Breast epithelium (tissue), 4 donors: ENCODE data around the gene AMD1. TPM values are rescaled to one million over a fixed set of nuclear protein-coding genes. Genes with fewer than 3 reads are reported as not detected.

Experiments
- DNase-seq, 2 donors: peaks; one replicate each; pipeline ENCODE4 v3.0.0-alpha.2; 2019; ENCODE audit warnings: low spot score in 2 of 2
- H3K27ac ChIP-seq, 2 donors: fragments of 200-600 bp; sonication (generic) in 1 of 2; one replicate each; pipeline ENCODE4 v1.5.1; 2016 to 2019; ENCODE audit warnings: mild to moderate bottlenecking in 1 of 2
- H3K27me3 ChIP-seq, 2 donors: fragments of 200-600 bp; sonication (generic) in 1 of 2; one replicate each; pipeline versions ENCODE4 v1.5.1 to v1.6.0; 2017 to 2019; ENCODE audit warnings: control low read depth in 1 of 2, mild to moderate bottlenecking in 1 of 2
- H3K36me3 ChIP-seq: fragments of 200-600 bp; one replicate; pipeline ENCODE4 v1.5.1; 2019
- H3K4me1 ChIP-seq, 2 donors: fragments of 200-600 bp; sonication (generic); one replicate each; pipeline ENCODE4 v1.5.1; 2016 to 2019; ENCODE audit warnings: control low read depth in 1 of 2
- H3K4me3 ChIP-seq, 3 donors: fragments of 200-600 bp; sonication (generic); 1 replicate in 2 of 3; 2 replicates in 1 of 3; pipeline ENCODE4 v1.5.1; 2016 to 2019; ENCODE audit warnings: mild to moderate bottlenecking in 3 of 3, moderate library complexity in 2 of 3
- H3K9me3 ChIP-seq, 2 donors: fragments of 200-600 bp; sonication (generic) in 1 of 2; one replicate each; pipeline ENCODE4 v1.5.1; 2016 to 2019; ENCODE audit warnings: control low read depth in 1 of 2
- POLR2A ChIP-seq: fragments of 450-650 bp; IDR thresholded peaks from one replicate; pipeline ENCODE4 v1.6.1; 2016; ENCODE audit warnings: antibody characterized with exemption, mild to moderate bottlenecking, moderate library complexity
- POLR2AphosphoS5 ChIP-seq, 3 donors: sonication (generic); formaldehyde crosslinking; IDR thresholded peaks; one replicate each; pipeline ENCODE4 v1.6.1; 2017; ENCODE audit warnings: antibody characterized with exemption in 3 of 3
- intact Hi-C: fragments of 100-400 bp; cut with DNase I; formaldehyde crosslinking; loops from one replicate; pipeline ENCODE4 v1.15.1; 2023; ENCODE audit warnings: low total_unique reads
- total RNA-seq, 3 donors: library from RNA; depleted of rRNA; stranded (reverse); fragments of >200 nt; gene quantifications; one replicate each; pipeline ENCODE4 v1.1.0, GENCODE V29; 2016
- TF ChIP-seq, protein P1 (sequence below), 3 donors: fragments of 450-650 bp; IDR thresholded peaks; one replicate each; pipeline ENCODE4 v1.5.1; 2016 to 2017; ENCODE audit warnings: antibody characterized with exemption in 3 of 3, mild to moderate bottlenecking in 3 of 3, moderate library complexity in 3 of 3

AMD1 gene
- total RNA-seq, 3 donors from 2014 or later: 50.2 to 74.8 (median 73.4) TPM

DNA sequence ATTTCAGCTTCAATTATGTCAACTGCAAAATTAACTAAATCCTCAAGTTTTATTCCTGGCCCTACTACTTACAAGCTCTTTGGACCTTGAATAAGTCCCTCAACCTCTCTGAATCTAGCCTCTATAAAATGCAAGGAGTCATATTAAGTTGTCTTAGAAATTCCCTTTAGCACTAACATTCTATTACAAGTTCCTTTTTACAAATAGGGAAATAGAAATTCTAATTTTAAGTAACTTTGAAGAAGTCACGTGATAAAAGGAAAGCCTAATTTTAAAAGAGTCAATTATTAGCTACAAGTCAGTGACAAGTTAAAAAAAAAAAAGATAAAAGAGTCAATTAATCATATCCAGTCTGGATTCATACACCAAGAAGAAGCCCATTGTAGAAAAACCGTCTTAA, 59.3 kb downstream of the AMD1 start:
- no peak for TF ChIP-seq POLR2AphosphoS5 (IDR thresholded peaks at IDR 0.05)
- TF ChIP-seq, protein P1, sequence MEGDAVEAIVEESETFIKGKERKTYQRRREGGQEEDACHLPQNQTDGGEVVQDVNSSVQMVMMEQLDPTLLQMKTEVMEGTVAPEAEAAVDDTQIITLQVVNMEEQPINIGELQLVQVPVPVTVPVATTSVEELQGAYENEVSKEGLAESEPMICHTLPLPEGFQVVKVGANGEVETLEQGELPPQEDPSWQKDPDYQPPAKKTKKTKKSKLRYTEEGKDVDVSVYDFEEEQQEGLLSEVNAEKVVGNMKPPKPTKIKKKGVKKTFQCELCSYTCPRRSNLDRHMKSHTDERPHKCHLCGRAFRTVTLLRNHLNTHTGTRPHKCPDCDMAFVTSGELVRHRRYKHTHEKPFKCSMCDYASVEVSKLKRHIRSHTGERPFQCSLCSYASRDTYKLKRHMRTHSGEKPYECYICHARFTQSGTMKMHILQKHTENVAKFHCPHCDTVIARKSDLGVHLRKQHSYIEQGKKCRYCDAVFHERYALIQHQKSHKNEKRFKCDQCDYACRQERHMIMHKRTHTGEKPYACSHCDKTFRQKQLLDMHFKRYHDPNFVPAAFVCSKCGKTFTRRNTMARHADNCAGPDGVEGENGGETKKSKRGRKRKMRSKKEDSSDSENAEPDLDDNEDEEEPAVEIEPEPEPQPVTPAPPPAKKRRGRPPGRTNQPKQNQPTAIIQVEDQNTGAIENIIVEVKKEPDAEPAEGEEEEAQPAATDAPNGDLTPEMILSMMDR (IDR thresholded peaks at IDR 0.05): no peak
- no peak for TF ChIP-seq POLR2A
- H3K9me3 ChIP-seq: no peaks in the 10 kb centered on the region
- no peaks in the 10 kb centered on the region for H3K36me3 ChIP-seq
- H3K4me3 ChIP-seq: no peak overlapping the region
- no peak overlapping the region for H3K27ac ChIP-seq
- no peaks in the 10 kb centered on the region for H3K4me1 ChIP-seq
- no peaks in the 10 kb centered on the region for H3K27me3 ChIP-seq
- intact Hi-C loops: no loop called here
- DNase-seq: no peak

DNA sequence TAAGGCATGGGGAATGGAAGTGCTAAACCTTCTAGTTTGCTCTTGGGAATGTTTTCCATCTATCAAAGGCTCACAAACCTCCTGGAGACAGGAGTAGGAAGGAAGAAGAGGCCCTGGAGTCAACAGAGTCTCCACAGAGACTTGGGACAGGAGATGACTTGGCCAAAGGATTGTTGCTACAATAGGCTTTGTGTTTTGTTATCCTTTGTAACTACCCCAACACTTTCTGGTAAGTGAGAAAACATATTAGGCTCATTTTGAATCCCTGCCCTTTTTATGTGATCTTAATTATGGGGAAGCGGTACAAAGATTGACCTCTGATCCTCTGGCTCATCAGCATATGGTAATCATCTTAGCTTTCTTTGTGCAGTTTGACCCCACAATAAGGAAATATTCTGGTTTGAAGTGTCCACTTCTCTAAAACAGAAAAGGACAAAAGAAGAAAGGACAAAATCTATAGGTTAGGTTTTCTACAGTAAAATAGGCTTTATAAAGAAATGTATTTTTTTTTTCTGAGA, 59.9 kb downstream of the AMD1 start:
- H3K4me3 ChIP-seq: no peak overlapping the region
- no peak overlapping the region for H3K27ac ChIP-seq
- intact Hi-C loops: no loop called here
- H3K36me3 ChIP-seq: no peaks in the 10 kb centered on the region
- H3K27me3 ChIP-seq: no peaks in the 10 kb centered on the region
- no peaks in the 10 kb centered on the region for H3K9me3 ChIP-seq
- no peaks in the 10 kb centered on the region for H3K4me1 ChIP-seq
- no peak for DNase-seq
- TF ChIP-seq POLR2AphosphoS5 (IDR thresholded peaks at IDR 0.05): no peak
- TF ChIP-seq, protein P1 (IDR thresholded peaks at IDR 0.05): no peak
- no peak for TF ChIP-seq POLR2A

DNA sequence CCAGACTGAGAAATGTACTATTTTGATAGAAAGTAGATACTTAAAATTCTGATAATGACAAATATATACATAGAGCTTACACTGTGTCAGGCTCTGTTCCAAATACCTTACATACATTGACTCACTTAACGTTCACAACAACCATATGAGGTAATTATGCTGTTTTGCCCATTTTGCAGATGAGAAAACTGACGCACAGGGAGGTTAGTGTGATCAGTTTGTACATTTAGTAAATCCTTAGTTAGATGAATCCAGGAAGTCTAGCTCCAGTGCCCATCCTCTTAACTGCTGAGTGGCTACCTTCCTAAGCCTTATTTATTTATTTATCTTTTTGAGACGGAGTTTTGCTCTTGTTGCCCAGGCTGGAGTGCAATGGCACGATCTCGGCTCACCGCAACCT, 60.6 kb downstream of the AMD1 start:
- intact Hi-C loops: no loop called here
- TF ChIP-seq POLR2AphosphoS5 (IDR thresholded peaks at IDR 0.05) (no peak), POLR2A (no peak)
- TF ChIP-seq, protein P1 (IDR thresholded peaks at IDR 0.05): no peak

DNA sequence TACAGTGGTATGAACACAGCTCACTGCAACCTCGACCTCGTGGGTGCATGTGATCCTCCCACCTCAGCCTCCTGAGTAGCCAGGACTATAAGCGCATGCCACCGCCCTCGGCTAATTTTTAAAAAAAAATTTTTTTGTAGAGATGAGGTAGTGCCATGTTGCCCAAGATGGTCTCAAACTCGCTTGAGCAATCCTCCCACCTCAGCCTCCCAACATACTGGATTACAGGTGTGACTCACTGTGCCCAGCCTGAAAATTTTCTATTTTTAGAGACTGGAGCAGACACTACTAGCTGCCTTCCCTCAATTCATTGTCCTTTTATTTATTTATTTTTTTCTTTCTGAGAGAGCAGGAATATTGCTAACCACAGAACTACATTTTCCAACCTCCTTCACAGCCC, 63.6 kb downstream of the AMD1 start:
- intact Hi-C loops: no loop called here

More for the DNA sequence above, 60.6 kb downstream of the AMD1 start:
- no peaks in the 10 kb centered on the region for H3K27me3 ChIP-seq
- no peak overlapping the region for H3K4me3 ChIP-seq
- H3K27ac ChIP-seq: no peak overlapping the region
- no peak for DNase-seq
- H3K36me3 ChIP-seq: no peaks in the 10 kb centered on the region
- no peaks in the 10 kb centered on the region for H3K4me1 ChIP-seq
- no peaks in the 10 kb centered on the region for H3K9me3 ChIP-seq

DNA sequence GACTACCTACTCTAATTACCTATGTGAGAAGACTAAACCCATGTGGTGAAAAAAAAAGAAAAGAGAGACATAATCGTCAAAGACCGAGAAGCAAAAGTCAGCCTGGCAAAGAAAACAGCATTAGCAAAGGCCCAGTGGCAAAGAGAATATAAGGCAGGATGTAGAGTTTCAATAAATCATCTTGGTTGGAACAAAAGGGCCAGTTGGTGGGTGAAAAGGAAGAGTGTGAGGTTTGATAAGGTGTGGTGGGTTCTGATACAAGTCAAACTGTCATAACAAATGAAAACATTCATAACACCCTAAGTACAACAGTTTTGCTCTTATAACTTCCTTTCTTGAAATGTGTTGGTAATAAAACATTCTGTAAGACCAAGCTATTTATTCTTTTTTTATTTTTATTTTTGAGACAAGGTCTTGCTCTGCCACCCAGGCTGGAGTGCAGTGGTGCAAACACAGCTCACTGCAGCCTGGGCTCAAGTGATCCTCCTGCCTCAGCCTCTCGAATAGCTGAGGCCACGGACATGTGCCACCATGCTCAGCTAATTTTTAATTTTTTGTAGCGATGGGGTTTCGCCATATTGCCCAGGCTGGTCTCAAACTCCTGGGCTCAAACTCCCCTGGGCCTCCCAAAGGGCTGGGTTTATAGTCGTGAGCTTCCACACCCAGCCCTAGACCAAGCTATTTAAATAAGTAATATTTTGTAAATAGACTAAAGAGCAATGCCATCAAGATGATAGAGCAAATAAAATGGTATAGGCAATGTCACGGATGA, 65.0 kb downstream of the AMD1 start:
- Histone ChIP-seq H3K27me3 (no peaks in the 10 kb centered on the region), H3K27ac (no peak overlapping the region), H3K36me3 (no peaks in the 10 kb centered on the region), H3K4me3 (no peak overlapping the region), H3K9me3 (no peaks in the 10 kb centered on the region), H3K4me1 (no peaks in the 10 kb centered on the region)
- TF ChIP-seq POLR2A (no peak), POLR2AphosphoS5 (IDR thresholded peaks at IDR 0.05) (no peak)
- TF ChIP-seq, protein P1 (IDR thresholded peaks at IDR 0.05): no peak
- intact Hi-C loops: loop anchor here (10.0 kb wide), 1 partner anchor 255 kb away; no protein-coding TSS in a partner anchor
- no peak for DNase-seq

More for the DNA sequence above, 63.6 kb downstream of the AMD1 start:
- no peak overlapping the region for H3K4me3 ChIP-seq
- no peaks in the 10 kb centered on the region for H3K27me3 ChIP-seq
- no peaks in the 10 kb centered on the region for H3K36me3 ChIP-seq
- no peak for DNase-seq
- no peaks in the 10 kb centered on the region for H3K4me1 ChIP-seq
- H3K9me3 ChIP-seq: no peaks in the 10 kb centered on the region
- no peak overlapping the region for H3K27ac ChIP-seq
- TF ChIP-seq POLR2A: no peak
- no peak for TF ChIP-seq POLR2AphosphoS5 (IDR thresholded peaks at IDR 0.05)
- TF ChIP-seq, protein P1 (IDR thresholded peaks at IDR 0.05): no peak
